SHP77 (cell line): ENCODE results near the gene NUDT19.
"Not testable (repeated sequence)": the region's sequence is repeated elsewhere in the genome, so short reads cannot be mapped to it uniquely, and the experiment has no call there.

Experiments used
- DNase-seq, 2 experiments: peaks; one replicate each; lab custom pipeline; 2025; lab: John Stamatoyannopoulos, UW

NUDT19 gene

DNA sequence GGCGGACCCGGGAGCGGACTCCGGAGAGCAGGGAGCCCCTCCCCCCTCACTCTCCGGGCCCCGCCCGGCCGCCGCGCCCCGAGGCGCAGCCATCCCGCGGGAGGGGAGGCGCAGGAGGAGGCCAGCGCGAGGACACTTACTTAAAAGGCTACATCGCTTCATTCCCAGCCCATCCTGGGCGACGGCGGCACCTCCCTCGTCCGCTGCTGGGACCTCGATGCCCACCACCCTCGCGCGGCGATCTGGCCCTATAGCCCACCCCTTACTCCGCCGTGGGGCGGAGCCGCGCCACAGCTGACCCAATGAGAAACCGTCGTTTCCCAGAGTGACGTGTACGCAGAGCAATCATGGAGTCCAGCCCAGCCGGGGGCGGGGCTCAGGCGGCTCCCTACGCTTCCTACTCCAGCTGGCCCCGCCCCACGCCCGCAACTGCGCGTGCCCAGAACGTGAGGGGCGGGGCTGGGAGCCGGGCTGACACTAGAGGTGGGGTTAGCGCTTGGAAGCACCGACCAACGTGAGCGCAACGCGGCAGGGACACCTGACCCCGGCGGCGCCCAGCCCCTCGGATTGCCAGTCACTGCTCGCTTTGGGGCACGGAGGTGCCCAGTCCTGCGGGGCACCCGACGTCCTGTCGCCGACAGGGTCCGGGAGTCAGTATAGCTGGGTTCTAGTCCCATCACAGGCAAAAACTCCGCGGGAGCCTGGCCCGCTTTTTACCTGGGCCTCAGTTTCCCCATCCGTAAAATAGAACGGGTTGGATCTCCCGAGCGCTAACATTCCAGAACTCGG is 16.5 kb upstream of the NUDT19 start, which contains the start of gene ANKRD27:
Gene ANKRD27 (minus strand): TSS at position 250 of the 789 bp plus-strand sequence. CDS start 16,165 bp downstream, outside the sequence.
- peak; percentile 95 to 96 for DNase-seq

DNA sequence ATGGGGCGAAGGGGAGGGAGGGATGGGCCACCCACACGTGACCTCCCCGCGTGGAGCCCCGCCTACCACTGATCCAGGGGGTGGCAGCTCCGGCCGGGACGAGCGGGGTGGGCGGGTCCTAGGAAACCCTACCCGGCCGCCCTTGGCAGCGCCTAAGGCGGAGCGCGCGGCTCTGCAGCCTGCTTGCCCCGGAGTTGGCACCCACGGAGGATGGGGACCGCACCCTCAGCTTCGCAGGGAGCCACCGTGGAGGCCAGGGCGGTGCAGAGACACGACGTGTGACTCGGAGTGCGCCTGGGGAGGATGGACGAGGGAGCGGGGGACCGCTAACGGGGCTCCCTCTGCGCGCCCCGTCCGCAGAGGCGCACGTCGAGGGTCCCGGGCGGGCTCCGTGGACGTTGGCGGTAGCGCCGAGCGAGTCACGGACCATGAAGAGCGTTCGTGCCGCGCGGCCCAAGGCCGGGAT is 15.9 kb upstream of the NUDT19 start, which contains the start of gene RGS9BP:
Gene RGS9BP (plus strand): TSS at position 129 of the 466 bp plus-strand sequence. CDS start 416 bp downstream, outside the sequence.
- DNase-seq = peak; percentile 21 to 68

DNA sequence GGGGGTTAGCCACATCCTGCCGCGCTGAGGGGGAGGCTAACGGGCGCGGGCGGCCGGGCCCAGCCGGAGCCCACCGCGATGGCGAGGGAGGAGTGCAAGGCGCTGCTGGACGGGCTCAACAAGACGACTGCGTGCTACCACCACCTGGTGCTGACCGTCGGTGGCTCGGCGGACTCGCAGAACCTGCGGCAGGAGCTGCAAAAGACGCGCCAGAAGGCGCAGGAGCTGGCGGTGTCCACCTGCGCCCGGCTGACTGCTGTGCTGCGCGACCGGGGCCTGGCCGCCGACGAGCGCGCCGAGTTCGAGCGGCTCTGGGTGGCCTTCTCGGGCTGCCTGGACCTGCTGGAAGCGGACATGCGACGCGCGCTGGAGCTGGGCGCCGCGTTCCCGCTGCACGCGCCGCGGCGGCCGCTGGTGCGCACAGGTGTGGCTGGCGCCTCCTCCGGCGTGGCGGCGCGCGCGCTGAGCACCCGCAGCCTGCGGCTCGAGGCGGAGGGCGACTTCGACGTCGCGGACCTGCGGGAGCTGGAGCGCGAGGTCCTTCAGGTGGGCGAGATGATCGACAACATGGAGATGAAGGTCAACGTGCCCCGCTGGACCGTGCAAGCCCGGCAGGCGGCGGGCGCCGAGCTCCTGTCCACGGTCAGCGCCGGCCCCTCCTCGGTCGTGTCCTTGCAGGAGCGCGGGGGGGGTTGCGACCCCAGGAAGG is 15.3 kb upstream of the NUDT19 start:
- DNase-seq = no peak

DNA sequence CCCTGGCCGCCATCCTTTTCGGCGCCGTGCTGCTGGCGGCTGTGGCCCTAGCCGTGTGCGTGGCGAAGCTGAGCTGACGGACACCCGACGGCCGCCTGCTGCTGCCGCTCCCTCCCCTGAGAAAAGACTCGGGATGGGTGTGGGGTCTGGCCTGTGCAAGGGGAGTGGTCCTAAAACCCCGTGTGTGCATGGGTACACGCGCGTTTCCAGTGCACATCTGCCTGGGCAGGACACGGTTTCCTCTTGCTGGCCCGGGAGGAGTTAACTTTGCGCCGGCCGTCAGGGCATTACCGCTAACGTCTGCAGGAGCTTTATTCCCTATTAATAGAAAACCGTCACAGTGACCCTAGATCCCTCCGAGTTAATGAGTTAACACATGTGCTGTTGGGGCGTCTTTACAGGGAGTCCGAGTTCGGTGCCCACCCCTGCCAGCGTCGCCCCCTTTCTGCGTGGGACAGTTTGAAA is 14.7 kb upstream of the NUDT19 start:
- DNase-seq = no peak

DNA sequence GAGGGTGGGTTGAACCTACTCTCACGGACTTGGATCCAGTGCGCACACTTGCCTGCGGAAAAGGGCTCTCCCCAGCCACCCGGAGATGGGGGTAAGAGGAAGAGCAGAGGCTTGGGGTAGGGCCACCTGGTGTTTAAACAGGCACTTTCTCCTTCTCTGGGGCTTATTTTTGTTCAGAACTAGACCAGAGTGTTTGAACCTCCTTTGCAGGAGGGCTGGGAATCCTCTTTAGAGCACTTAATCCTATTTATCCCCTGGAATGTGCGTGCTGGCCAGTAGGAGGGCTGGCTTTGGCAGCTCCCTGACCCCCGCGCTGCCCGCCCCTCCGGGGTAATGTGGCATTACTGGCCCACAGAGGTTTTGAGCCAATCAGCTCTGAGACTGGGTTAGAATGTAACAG is 14.0 kb upstream of the NUDT19 start:
- DNase-seq = no peak

DNA sequence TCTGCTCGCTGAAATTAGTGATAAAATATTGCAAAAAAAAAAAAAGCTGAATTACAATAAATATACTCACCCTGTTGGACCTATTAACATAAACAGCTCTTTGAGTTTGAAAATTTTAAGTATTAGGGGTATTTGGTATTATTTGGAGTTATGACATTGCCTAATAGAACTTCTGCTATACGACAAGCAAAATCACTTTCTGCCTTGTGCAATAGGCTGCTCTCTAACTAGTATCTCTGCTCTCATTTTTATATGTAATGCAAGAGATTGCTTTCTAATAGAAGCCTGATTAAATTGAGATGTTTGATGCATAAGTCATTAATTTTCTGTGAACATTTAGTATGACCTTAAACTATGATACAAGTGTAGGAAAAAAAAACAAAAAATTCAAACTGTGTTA is 10.6 kb upstream of the NUDT19 start:
- DNase-seq = no peak

DNA sequence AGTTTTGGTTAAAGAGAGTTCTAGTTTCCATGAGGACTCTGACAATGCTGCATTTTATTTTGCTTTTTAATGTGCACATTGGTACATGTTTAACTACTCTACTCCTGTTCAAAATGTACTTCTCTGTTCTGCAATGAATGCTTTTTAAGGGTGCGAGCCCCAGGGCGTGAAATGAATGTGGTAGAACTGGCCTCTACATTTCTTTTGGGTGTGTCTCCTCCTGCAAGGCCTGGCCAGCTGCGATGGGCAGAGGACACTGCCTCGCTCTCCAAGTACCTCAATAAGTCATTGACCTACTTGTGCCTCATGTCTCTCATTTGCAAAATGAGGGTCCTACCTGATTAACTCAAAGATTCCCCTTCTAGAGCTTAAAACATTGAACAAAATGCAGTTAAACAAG is 9.3 kb upstream of the NUDT19 start:
- no peak for DNase-seq

DNA sequence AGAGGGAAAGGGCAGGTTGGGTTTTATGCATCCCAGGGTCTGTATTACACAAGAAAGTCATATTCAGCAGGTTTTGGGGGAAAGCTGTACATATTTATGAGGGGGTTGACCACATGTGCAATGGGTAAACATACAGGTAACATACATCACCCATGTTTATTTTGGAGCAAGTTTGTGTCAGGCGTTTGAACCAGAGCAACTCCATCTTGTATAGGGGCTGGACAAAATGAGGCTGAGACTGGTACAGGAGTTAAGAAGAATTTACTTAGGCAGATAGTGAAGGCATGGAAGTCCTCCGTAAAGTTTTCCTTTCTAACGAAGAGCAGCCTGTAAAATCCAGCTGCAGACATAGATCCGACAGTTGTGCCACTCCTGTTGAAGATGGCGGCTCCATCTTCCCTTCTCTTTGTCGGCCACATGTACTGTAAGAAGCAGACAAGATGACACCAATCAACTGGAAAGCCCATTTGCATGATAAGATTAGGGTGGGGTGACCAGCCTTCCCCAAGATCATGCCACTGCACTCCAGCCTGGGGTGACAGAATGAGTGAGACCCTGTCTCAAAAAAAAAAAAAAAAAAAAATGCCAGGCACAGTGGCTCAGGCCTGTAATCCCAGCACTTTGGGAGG is 4.7 kb upstream of the NUDT19 start:
- no peak for DNase-seq

DNA sequence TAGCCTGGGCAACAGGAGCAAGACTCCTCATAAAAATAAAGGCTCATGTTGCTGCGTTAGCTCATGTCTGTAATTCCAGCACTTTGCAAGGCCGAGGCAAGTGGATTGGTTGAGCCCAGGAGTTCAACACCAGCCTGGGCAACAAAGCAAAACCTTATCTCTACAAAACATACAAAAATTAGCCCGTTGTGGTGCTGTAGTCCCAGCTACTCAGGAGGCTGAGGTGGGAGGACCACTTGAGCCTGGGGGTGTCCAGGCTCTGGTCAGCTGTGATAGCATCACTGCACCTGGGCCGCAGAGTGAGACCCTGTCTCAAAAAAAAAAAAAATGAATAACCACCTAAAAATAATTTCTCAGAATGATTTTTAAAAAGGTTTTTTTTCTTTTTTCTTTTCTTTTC is 3.9 kb upstream of the NUDT19 start:
- DNase-seq = no peak

DNA sequence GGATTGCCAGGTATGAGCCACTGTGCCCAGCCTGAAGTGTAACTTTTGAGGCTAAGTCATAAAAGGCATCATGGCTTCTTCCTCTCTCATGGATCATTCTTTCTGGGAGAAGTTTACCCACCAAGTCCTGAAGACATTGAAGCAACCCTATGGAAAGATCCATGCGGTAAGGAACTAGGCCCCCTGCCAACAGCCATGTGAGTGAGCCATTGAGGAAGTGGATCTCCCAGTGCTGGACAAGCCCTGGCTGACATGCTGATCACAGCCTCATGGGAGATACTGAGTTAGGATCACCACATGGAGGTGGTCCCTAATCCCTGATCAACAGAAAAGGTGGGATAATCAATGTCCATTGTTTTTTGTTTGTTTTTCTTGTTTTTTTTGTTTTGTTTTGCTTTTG is 3.3 kb upstream of the NUDT19 start:
- DNase-seq = no peak

DNA sequence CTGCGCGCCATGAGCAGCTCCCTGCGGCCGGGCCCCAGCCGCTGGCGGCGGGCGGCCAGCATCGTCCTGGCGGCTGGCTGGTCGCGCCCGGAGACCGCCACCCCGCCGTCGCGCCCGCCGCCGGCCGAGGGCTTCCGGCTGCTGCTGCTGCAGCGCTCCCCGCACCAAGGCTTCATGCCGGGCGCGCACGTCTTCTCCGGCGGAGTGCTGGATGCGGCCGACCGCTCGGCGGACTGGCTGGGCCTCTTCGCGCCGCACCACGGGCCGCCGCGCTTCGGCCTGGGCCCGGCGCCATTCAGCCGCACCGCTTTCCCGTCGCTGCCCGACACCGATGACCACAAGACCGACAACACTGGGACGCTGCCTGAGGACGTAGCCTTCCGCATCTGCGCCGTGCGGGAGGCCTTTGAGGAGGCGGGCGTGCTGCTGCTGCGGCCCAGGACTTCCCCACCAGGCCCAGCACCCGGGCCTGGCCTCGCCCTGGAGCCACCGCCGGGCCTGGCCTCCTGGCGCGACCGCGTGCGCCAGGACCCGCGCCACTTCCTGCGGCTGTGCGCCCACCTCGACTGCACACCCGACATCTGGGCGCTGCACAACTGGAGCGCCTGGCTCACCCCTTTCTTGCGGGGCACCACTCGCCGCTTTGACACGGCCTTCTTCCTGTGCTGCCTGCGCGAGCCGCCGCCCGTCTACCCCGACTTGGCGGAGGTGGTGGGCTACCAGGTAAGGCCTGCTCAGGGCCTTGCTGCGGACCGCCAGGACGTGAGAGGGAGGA is 518 bp downstream of the NUDT19 start:
- peak in 1 of 2 experiments; percentile 29 for DNase-seq

DNA sequence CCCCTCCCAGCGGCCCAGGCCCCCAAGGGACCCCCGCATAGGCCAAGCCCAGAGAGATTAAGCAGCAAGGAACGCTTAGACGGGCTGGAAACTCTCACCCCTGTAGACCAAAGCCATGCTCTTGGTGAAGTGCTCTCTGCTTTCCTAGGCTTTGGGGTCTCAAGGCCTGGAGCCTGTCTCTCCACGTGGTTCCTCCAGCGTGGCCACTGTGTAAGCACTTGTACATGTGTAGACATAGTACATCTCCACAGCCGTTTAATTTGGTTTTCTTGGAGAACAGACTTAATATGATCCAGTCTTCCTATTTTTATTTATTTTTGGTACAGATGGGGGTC is 1.1 kb downstream of the NUDT19 start:
- no peak for DNase-seq

DNA sequence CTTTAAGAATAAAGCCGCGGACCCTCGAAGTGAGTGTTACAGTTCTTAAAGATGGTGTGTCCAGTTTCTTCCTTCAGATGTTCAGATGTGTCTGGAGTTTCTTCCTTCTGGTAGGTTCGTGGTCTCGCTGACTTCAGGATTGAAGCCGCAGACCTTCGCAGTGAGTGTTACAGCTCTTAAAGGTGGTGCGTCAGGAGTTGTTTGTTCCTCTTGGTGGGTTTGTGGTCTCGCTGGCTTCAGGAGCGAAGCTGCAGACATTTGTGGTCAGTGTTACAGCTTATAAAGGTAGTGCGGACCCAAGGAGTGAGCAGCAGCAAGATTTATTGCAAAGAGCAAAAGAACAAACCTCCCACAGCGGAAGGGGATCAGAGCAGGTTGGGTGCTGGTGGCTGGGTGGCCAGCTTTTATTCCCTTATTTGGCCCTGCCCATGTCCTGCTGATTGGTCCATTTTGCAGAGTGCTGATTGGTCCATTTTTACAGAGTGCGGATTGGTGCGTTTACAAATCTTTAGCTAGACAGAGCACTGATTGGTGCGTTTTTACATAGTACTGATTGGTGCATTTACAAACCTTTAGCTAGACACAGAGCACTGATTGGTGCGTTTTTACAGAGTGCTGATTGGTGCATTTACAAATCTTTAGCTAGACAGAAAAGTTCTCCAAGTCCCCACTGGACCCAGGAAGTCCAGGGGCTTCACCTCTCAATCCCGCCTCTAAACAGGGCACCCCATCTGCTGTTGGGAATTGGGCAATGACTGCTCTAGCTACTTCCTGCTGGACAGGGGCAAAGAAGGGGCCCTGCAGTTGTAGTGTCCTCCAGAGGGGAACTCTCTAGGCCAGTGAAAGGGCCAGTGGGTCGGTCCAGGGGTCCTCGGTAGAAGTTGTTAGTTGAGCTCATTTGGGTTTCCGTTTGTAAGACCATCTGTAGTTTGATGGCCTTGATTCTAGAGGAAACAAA is 1.8 kb downstream of the NUDT19 start:
- not testable (repeated sequence) for DNase-seq

DNA sequence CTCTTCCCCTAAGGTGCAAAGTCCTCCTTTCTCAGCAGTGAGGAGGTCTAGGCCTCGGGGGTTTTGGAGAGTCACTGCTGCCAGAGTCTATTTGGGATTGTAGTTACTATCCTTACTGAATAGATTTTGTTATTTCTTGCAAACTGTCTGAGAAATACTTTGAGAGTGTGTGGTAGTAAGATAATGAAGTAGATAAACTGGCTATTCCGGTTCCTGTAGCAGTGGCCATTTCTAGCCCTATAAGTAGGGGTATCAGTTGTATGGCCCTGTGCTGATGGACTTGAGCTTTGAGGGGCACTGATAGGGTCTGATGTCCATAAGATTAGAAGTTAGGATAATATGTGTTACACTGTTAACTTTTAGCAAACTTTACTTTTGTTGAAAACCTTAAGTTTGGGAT is 2.7 kb downstream of the NUDT19 start:
- not testable (repeated sequence) for DNase-seq

DNA sequence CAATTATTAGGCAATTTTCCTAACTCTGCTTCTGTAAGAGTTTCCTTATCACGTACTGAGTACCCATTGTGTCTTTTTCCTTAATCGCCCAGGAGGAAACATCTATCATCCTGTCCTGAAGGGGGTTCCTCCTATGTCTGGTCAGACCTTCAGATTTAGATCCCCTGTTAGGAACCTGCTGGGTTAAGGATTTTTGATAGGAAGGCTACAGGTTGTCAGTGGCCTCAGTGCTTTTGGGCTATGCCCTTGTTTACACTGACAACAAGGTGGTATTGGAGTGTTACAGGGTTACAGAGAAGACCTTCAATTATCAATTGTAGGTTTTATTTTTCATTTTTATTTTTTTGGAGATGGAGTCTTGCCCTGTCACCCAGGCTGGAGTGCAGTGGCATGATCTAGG is 3.2 kb downstream of the NUDT19 start:
- DNase-seq = not testable (repeated sequence)

DNA sequence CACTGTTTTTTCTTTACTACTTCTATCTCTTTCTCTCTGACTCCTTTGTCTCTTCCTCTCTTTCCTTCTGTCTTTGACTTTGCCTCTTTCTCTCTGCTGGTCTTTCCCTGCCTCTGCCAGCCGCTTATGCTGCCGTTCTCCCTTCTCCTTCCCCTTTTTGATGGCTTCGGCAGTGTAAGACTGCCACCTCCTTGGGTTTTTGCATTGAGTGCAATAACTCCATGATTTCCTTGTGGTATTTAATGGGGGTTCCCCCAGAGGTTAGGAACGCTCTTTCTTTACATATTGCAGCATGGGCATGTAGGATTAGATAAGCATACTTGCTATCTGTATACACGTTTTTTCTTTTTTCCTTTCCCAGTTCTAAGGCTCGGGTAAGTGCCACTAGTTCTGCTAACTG is 3.9 kb downstream of the NUDT19 start:
- not testable (repeated sequence) for DNase-seq

DNA sequence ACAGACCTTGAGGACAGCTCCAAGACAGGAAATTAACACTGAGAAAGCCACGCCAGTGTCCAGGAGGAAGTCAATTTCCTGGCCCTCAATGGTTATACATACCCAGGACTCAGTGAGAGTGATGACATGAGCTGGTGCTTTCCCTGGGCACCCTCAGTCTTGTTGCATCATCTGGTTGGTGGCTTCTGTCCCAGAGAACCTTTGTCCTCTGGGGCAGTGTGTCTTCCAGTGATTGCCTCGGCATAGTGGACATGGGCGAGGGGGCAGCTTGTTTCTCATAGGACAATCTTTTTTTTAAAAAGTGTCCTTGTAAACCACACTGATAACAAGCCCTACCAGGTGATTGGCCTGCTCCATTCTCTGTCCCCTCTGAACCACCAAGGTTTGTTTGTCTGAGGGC is 5.2 kb downstream of the NUDT19 start:
- not testable (repeated sequence) for DNase-seq

DNA sequence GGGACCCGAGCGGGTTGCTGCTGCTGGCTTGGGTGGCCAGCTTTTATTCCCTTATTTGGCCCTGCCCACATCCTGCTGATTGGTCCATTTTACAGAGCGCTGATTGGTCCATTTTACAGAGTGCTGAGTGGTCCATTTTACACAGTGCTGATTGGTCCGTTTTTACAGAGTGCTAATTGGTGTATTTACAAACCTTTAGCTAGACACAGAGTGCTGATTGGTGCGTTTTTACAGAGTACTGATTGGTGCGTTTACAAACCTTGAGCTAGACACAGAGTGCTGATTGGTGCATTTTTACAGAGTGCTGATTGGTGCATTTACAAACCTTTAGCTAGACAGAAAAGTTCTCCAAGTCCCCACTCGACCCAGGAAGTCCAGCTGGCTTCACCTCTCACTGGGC is 8.5 kb downstream of the NUDT19 start:
- not testable (repeated sequence) for DNase-seq

DNA sequence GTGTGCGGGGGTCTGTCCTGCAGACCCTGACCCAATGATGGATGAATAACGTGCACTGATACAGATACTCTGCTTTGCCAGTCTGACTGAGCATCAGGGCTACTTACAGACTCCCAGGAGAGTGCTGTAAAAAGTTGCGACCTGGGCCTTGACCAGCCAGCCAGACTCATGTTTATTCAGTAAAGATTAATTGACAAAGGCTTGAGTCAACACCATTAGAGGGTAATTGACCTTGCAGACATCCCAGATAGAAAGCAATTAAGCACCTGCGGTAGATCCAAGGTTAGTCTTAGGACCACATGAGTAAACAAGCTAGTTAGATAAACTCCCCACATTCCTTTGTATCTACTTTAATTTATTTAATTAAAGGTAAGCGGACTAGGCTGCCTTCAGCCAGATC is 10.4 kb downstream of the NUDT19 start:
- DNase-seq = no peak

DNA sequence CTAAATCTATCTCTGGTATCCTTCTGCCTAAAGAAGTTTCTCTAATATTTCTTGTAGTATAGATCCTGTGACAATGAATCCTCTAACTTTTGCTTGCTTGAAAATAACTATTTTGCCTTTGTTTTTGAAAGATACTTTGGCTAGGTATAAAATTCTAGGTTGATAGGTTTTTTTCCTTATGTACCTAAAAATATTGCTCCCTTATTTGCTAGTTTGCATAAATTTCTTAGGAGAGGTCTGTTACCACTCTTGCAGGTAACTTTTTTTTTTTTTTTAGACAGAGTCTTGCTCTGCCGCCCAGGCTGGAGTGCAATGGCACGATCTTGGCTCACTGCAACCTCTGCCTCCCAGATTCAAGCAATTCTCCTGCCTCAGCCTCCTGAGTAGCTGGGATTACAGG is 12.4 kb downstream of the NUDT19 start:
- not testable (repeated sequence) for DNase-seq

DNA sequence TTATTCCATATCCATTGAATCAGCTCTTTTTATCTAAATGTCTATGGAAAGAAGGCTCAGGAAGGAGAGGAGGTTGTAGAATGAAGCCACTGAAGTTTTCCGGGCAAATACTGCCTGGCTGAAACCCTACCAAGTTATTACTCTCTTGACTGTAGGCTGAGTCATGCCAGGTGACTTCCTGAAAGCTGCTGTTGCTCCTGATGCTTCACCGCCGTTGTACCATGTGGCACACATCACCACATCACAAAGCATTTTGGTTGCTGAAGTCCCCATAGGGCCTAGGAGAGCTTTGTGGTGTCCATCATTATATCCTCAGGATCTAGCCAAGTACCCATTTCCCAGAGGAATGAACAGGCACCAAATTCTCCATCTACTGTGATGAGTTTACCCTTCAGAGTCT is 16.8 kb downstream of the NUDT19 start:
- DNase-seq = no peak
